NB4 (cell line): ENCODE measurements around the gene UROS.

ENCODE experiments used
- POLR2A ChIP-seq: IDR thresholded peaks from 2 replicates; pipeline ENCODE4 v1.6.1; 2011; ENCODE audit warnings: mild to moderate bottlenecking; ENCODE audit not compliant: insufficient read length; ENCODE audit errors: extremely low read depth
- TF ChIP-seq, protein P1 (sequence below): IDR thresholded peaks from one replicate; pipeline ENCODE4 v1.5.1; 2012; ENCODE audit warnings: low read depth, low read length

DNA sequence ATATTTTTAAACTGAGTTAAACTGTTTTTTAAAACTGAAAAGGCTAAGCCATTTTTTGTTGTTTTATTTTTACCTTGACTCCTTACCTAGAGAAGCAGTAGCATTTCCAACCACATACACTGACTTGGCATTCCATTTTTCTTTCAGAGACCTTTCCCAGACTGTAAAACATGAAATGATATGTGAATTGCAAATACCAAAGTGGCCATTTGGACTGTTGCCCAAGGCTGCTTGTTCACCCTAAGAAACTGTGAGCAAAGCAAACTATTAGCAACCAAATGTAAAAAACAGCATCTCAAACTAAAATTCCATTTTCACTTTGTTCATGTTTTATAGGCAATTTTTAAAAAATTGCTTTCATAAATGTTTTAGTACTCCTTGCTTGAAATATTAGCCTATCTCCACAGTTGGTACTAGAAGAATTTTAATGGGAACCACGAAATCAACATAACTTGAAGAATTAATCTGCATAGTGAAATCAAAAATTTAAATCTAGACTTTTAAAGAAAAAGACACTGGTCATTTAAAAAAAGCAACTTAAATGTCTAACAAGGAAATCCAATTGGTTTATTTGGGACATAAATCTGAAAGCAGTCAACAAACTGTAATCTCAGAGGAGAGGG is 10.8 kb downstream of the UROS start:
- TF ChIP-seq, protein P1, sequence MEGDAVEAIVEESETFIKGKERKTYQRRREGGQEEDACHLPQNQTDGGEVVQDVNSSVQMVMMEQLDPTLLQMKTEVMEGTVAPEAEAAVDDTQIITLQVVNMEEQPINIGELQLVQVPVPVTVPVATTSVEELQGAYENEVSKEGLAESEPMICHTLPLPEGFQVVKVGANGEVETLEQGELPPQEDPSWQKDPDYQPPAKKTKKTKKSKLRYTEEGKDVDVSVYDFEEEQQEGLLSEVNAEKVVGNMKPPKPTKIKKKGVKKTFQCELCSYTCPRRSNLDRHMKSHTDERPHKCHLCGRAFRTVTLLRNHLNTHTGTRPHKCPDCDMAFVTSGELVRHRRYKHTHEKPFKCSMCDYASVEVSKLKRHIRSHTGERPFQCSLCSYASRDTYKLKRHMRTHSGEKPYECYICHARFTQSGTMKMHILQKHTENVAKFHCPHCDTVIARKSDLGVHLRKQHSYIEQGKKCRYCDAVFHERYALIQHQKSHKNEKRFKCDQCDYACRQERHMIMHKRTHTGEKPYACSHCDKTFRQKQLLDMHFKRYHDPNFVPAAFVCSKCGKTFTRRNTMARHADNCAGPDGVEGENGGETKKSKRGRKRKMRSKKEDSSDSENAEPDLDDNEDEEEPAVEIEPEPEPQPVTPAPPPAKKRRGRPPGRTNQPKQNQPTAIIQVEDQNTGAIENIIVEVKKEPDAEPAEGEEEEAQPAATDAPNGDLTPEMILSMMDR, result no peak
- no peak for TF ChIP-seq POLR2A
